22Rv1 (cell line): ENCODE results near the gene VWF.

ENCODE experiments used
- H3K27ac ChIP-seq: fragments of 450-650 bp; 2 replicates; pipeline ENCODE4 v1.5.1; 2017
- CTCF ChIP-seq: fragments of 450-650 bp; IDR thresholded peaks from 2 replicates; pipeline ENCODE4 v1.5.1; 2017; ENCODE audit warnings: mild to moderate bottlenecking
- ZFX ChIP-seq: fragments of 450-650 bp; IDR thresholded peaks from 2 replicates; pipeline ENCODE4 v1.6.1; 2017; ENCODE audit warnings: antibody characterized with exemption, borderline replicate concordance

Gene VWF

GRCh38 chr12:5989621-5990020 is 134.8 kb downstream of the VWF start:
- no peak for TF ChIP-seq ZFX
- TF ChIP-seq CTCF, result no peak
- no peak overlapping the region for H3K27ac ChIP-seq

GRCh38 chr12:5988659-5989116 is 135.8 kb downstream of the VWF start:
- H3K27ac ChIP-seq, result no peak overlapping the region
- TF ChIP-seq ZFX (no peak), CTCF (peak; percentile 100)

- H3K27ac ChIP-seq, result no peak overlapping the region
- TF ChIP-seq ZFX, result no peak
- no peak for TF ChIP-seq CTCF
Measured at GRCh38 chr12:5988088-5988487, 136.4 kb downstream of the VWF start.

- TF ChIP-seq CTCF, result no peak
- TF ChIP-seq ZFX, result no peak
- no peak overlapping the region for H3K27ac ChIP-seq
Measured at GRCh38 chr12:5987573-5987972, 136.9 kb downstream of the VWF start.

GRCh38 chr12:5985471-5985870 is 139.0 kb downstream of the VWF start:
- H3K27ac ChIP-seq, result no peak overlapping the region
- TF ChIP-seq ZFX, result no peak
- TF ChIP-seq CTCF, result no peak

- no peak overlapping the region for H3K27ac ChIP-seq
- no peak for TF ChIP-seq ZFX
- TF ChIP-seq CTCF, result no peak
Measured at GRCh38 chr12:5984873-5985272, 139.6 kb downstream of the VWF start.

- TF ChIP-seq ZFX, result no peak
- no peak for TF ChIP-seq CTCF
- no peak overlapping the region for H3K27ac ChIP-seq
Measured at GRCh38 chr12:5982106-5982505, 142.4 kb downstream of the VWF start.

- H3K27ac ChIP-seq, result no peak overlapping the region
- no peak for TF ChIP-seq ZFX
- no peak for TF ChIP-seq CTCF
Measured at GRCh38 chr12:5977556-5977955, 146.9 kb downstream of the VWF start.
